Naive thymus-derived CD8-positive, alpha-beta T cell (primary cell): ENCODE data around the gene A4GNT. TPM values are rescaled to one million over a fixed set of nuclear protein-coding genes. Genes with fewer than 3 reads are reported as not detected.

ENCODE experiments used
- ATAC-seq, 2 donors: fragments of 150-1000 bp; cut with Tn5 transposase in 1 of 2; sonication (Bioruptor Pico), chemical (Tn5 transposase) in 1 of 2; 1 replicate in 1 of 2; 2 replicates in 1 of 2; pipeline ENCODE4 v1.10.0; 2021; ENCODE audit warnings: mild to moderate bottlenecking in 2 of 2, moderate library complexity in 2 of 2
- POLR2A ChIA-PET: fragments of 350-600 bp; sonication (Branson Sonifier 250); formaldehyde crosslinking; loops from one replicate; lab custom pipeline; 2021; ENCODE audit warnings: antibody characterized with exemption; lab: Charles Lee
- DNase-seq, 10 donors: peaks; one replicate each; pipeline versions ENCODE4 v3.0.0 to v3.0.0-alpha.2; 2020 to 2022
- H3K27ac Mint-ChIP-seq, 10 donors: one replicate each; pipeline ENCODE4 v1.8.0; 2020 to 2022; ENCODE audit warnings: mild to moderate bottlenecking in 10 of 10, mixed read lengths in 10 of 10, moderate library complexity in 4 of 10, inconsistent platforms in 1 of 10
- H3K27me3 Mint-ChIP-seq, 5 donors: one replicate each; pipeline ENCODE4 v1.8.0; 2021 to 2022; ENCODE audit warnings: mixed read lengths in 5 of 5
- H3K36me3 Mint-ChIP-seq, 3 donors: one replicate each; pipeline ENCODE4 v1.8.0; 2020 to 2022; ENCODE audit warnings: mixed read lengths in 3 of 3, mild to moderate bottlenecking in 2 of 3, inconsistent platforms in 1 of 3
- H3K4me1 Mint-ChIP-seq, 4 donors: one replicate each; pipeline ENCODE4 v1.8.0; 2021 to 2022; ENCODE audit warnings: mixed read lengths in 4 of 4
- H3K4me3 Mint-ChIP-seq, 10 donors: one replicate each; pipeline ENCODE4 v1.8.0; 2020 to 2022; ENCODE audit warnings: mild to moderate bottlenecking in 10 of 10, mixed read lengths in 10 of 10, moderate library complexity in 6 of 10, inconsistent platforms in 1 of 10
- H3K9me3 Mint-ChIP-seq, 9 donors: one replicate each; pipeline ENCODE4 v1.8.0; 2020 to 2022; ENCODE audit warnings: mixed read lengths in 9 of 9, mild to moderate bottlenecking in 3 of 9, inconsistent platforms in 1 of 9, moderate library complexity in 1 of 9
- polyA plus RNA-seq, 3 donors: library from polyadenylated mRNA; unstranded; fragments of 300-500 nt; fragmentation: Illumina TruSeq; gene quantifications; one replicate each; pipeline ENCODE4 v1.2.3, GENCODE V29; 2021
- total RNA-seq, 8 experiments: library from RNA in 2 of 8; stranded (reverse) in 2 of 8; gene quantifications; one replicate each; pipeline ENCODE4 v1.2.3 and lab custom pipeline; 2021 to 2026

The A4GNT gene
- total and polyA plus RNA-seq, 5 experiments from 2014 or later = not detected

GRCh38 chr3:138082992-138083386, 49.2 kb downstream of the A4GNT start:
- DNase-seq = no peak
- Mint-ChIP-seq H3K4me1 (peaks cover 0 to 19% (median 12%) of the 10 kb centered on the region in 4 donors), H3K27me3 (peaks cover 3 to 8% (median 4%) of the 10 kb centered on the region in 5 donors), H3K9me3 (no peaks in the 10 kb centered on the region), H3K4me3 (peak overlapping the region in 1 of 10 donors; percentile 18), H3K36me3 (no peaks in the 10 kb centered on the region), H3K27ac (peak overlapping the region in 1 of 10 donors; percentile 35)
- POLR2A ChIA-PET = no interaction called here
- no peak for ATAC-seq

- DNase-seq = peak in 1 of 10 donors; percentile 5
- Mint-ChIP-seq H3K27ac (peak overlapping the region in 3 of 10 donors; percentile 13 to 76 (median 69)), H3K36me3 (no peaks in the 10 kb centered on the region), H3K4me1 (peaks cover 0 to 19% (median 12%) of the 10 kb centered on the region in 4 donors), H3K9me3 (no peaks in the 10 kb centered on the region), H3K27me3 (peaks cover 3 to 8% (median 4%) of the 10 kb centered on the region in 5 donors), H3K4me3 (peak overlapping the region in 8 of 10 donors; percentile 0 to 45 (median 14))
- POLR2A ChIA-PET = no interaction called here
- ATAC-seq = peak in 1 of 2 donors; percentile 51
Measured at GRCh38 chr3:138082085-138082991, 49.9 kb downstream of the A4GNT start.

- POLR2A ChIA-PET = no interaction called here
- peak overlapping the region in 1 of 10 donors; percentile 29 for H3K4me3 Mint-ChIP-seq
- H3K4me1 Mint-ChIP-seq = peaks cover 0 to 19% (median 12%) of the 10 kb centered on the region in 4 donors
- H3K36me3 Mint-ChIP-seq = no peaks in the 10 kb centered on the region
- no peaks in the 10 kb centered on the region for H3K9me3 Mint-ChIP-seq
- H3K27ac Mint-ChIP-seq = no peak overlapping the region
- ATAC-seq = no peak
- H3K27me3 Mint-ChIP-seq = peaks cover 1 to 8% (median 4%) of the 10 kb centered on the region in 5 donors
- DNase-seq = no peak
Measured at GRCh38 chr3:138081371-138082084, 50.7 kb downstream of the A4GNT start.

- no peaks in the 10 kb centered on the region for H3K36me3 Mint-ChIP-seq
- H3K27ac Mint-ChIP-seq = no peak overlapping the region
- ATAC-seq = no peak
- peaks cover 0 to 19% (median 12%) of the 10 kb centered on the region in 4 donors for H3K4me1 Mint-ChIP-seq
- no peak overlapping the region for H3K4me3 Mint-ChIP-seq
- H3K27me3 Mint-ChIP-seq = peaks cover 4 to 12% (median 6%) of the 10 kb centered on the region in 5 donors
- no peaks in the 10 kb centered on the region for H3K9me3 Mint-ChIP-seq
- POLR2A ChIA-PET = no interaction called here
- DNase-seq = no peak
Measured at GRCh38 chr3:138079901-138080300, 52.3 kb downstream of the A4GNT start.

- no peak for ATAC-seq
- peaks cover 2 to 12% (median 6%) of the 10 kb centered on the region in 5 donors for H3K27me3 Mint-ChIP-seq
- no peak overlapping the region for H3K27ac Mint-ChIP-seq
- DNase-seq = no peak
- peaks cover 0 to 19% (median 12%) of the 10 kb centered on the region in 4 donors for H3K4me1 Mint-ChIP-seq
- peaks cover 0 to 3% (median 0%) of the 10 kb centered on the region in 9 donors for H3K9me3 Mint-ChIP-seq
- no peaks in the 10 kb centered on the region for H3K36me3 Mint-ChIP-seq
- POLR2A ChIA-PET = no interaction called here
- H3K4me3 Mint-ChIP-seq = no peak overlapping the region
Measured at GRCh38 chr3:138078901-138079344, 53.3 kb downstream of the A4GNT start.

GRCh38 chr3:138078096-138078495, 54.1 kb downstream of the A4GNT start:
- Mint-ChIP-seq H3K36me3 (no peaks in the 10 kb centered on the region), H3K4me3 (no peak overlapping the region), H3K4me1 (peaks cover 0 to 17% (median 10%) of the 10 kb centered on the region in 4 donors), H3K9me3 (peaks cover 0 to 8% (median 0%) of the 10 kb centered on the region in 9 donors), H3K27ac (no peak overlapping the region), H3K27me3 (peaks cover 0 to 13% (median 5%) of the 10 kb centered on the region in 5 donors)
- DNase-seq (no peak), ATAC-seq (no peak)
- POLR2A ChIA-PET = no interaction called here

Other genes starting within 250 kb of the A4GNT start
- not detected for gene CLDN18, start 122.2 kb downstream of the A4GNT start, total RNA-seq
- gene CLDN18, start 122.2 kb downstream of the A4GNT start, polyA plus RNA-seq = not detected
- not detected for gene DZIP1L, start 16.8 kb downstream of the A4GNT start, total RNA-seq
- gene DZIP1L, start 16.8 kb downstream of the A4GNT start, polyA plus RNA-seq = not detected
- gene DBR1, start 42.5 kb upstream of the A4GNT start, total RNA-seq = 10 to 100 TPM; 27.0 to 27.1 TPM
- gene DBR1, start 42.5 kb upstream of the A4GNT start, polyA plus RNA-seq = 10 to 100 TPM in 2 of 3 donors, 1 to 10 TPM in 1; 9.9 to 13.7 (median 10.0) TPM
- 10 to 100 TPM; 69.5 to 75.0 TPM for gene ARMC8, start 54.9 kb upstream of the A4GNT start, total RNA-seq
- gene ARMC8, start 54.9 kb upstream of the A4GNT start, polyA plus RNA-seq = 10 to 100 TPM; 40.8 to 55.7 (median 44.1) TPM
- gene NME9, start 197.5 kb upstream of the A4GNT start, total RNA-seq = 1 to 10 TPM in 1 of 2 experiments, under 1 TPM in 1; 0.86 to 1.2 TPM
- 1 to 10 TPM in 1 of 3 donors, under 1 TPM in 1, not detected in 1; 0.26 to 2.1 TPM for gene NME9, start 197.5 kb upstream of the A4GNT start, polyA plus RNA-seq
- under 1 TPM in 1 of 2 experiments, not detected in 1; 0.13 TPM for gene MRAS, start 216.2 kb upstream of the A4GNT start, total RNA-seq
- not detected for gene MRAS, start 216.2 kb upstream of the A4GNT start, polyA plus RNA-seq